Activated CD8-positive, alpha-beta memory T cell treated with anti-CD3 and anti-CD28 coated beads, Interleukin-2, amount 10 ng/mL, durations not matched to agents 7 days and 5 days (primary cell): ENCODE measurements around the gene COL26A1. TPM values are rescaled to one million over a fixed set of nuclear protein-coding genes. Genes with fewer than 3 reads are reported as not detected.

Source experiments
- ATAC-seq: fragments of 150-1000 bp; cut with Tn5 transposase; one replicate; pipeline ENCODE4 v1.10.0; 2021; ENCODE audit warnings: moderate library complexity
- CTCF ChIA-PET: fragments of 350-600 bp; sonication (Branson Sonifier 250); formaldehyde crosslinking; loops from one replicate; lab custom pipeline; 2021; ENCODE audit warnings: antibody characterized with exemption; lab: Charles Lee
- DNase-seq: peaks from one replicate; pipeline ENCODE4 v3.0.0-alpha.2; 2020
- H3K27ac Mint-ChIP-seq: one replicate; pipeline ENCODE4 v1.8.0; 2021; ENCODE audit warnings: mild to moderate bottlenecking, mixed read lengths
- H3K27me3 Mint-ChIP-seq: one replicate; pipeline ENCODE4 v1.8.0; 2021; ENCODE audit warnings: mixed read lengths
- H3K36me3 Mint-ChIP-seq: one replicate; pipeline ENCODE4 v1.8.0; 2021; ENCODE audit warnings: mild to moderate bottlenecking, mixed read lengths
- H3K4me1 Mint-ChIP-seq: one replicate; pipeline ENCODE4 v1.8.0; 2021; ENCODE audit warnings: mixed read lengths
- H3K4me3 Mint-ChIP-seq: one replicate; pipeline ENCODE4 v1.8.0; 2021; ENCODE audit warnings: mild to moderate bottlenecking, moderate library complexity, mixed read lengths
- H3K9me3 Mint-ChIP-seq: one replicate; pipeline ENCODE4 v1.8.0; 2022; ENCODE audit warnings: low read depth, mixed read lengths
- total RNA-seq, 2 experiments: library from RNA; stranded (reverse); gene quantifications; one replicate each; pipeline ENCODE4 v1.2.3, GENCODE V29; 2021

Gene COL26A1
- total RNA-seq, 2 experiments from 2014 or later = not detected

DNA sequence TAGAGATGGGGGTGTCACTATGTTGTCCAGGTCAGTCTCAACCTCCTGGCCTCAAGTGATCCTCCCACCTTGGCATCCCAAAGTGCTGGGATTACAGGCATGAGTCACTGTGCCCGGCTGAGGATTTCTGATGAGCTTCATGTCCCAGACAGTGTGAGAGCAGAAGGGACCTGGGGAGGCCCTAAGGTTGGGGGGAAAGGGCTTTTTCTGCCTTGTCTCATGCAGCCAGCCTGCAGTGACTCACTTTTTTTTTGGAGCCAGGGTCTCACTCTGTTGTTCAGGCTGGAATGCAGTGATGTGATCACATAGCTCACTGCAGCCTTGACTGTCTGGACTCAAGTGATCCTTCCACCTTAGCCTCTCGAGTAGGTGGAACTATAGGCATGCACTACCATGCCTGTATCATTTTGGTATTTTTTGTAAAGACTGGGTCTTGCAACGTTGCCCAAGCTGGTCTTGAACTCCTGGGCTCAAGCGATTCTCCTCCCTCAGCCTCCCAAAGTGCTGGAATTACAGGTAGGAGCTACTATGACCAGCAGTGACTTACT is 14.6 kb downstream of the COL26A1 start:
- Mint-ChIP-seq H3K4me3 (no peak overlapping the region), H3K4me1 (no peaks in the 10 kb centered on the region), H3K9me3 (no peaks in the 10 kb centered on the region), H3K27ac (no peak overlapping the region), H3K36me3 (no peaks in the 10 kb centered on the region), H3K27me3 (peaks cover 21% of the 10 kb centered on the region)
- DNase-seq (no peak), ATAC-seq (no peak)
- CTCF ChIA-PET = no interaction called here

GRCh38 chr7:101378751-101379174 is 16.1 kb downstream of the COL26A1 start:
- CTCF ChIA-PET = no interaction called here

DNA sequence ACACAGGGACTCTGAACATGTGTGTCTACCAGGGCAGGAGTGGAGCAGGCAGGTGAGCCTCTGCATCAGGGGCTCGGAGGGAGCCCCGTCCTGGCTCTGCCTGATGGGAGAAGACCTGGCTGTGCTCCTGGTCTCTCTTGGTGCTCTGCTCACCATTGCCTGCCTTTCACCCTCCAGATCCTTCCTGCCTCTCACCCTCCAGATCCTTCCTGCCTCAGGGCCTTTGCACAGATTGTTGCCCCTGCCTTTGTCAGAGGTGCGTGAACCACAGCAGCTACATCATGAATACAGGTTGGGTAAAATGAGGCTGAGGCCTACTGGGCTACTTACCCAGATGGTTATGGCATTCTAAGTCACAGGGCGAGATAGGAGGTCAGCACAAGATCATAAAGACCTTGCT is 16.6 kb downstream of the COL26A1 start:
- H3K4me1 Mint-ChIP-seq = no peaks in the 10 kb centered on the region
- no peak overlapping the region for H3K27ac Mint-ChIP-seq
- ATAC-seq (no peak), DNase-seq (no peak)
- H3K36me3 Mint-ChIP-seq = no peaks in the 10 kb centered on the region
- peaks cover 14% of the 10 kb centered on the region for H3K27me3 Mint-ChIP-seq
- no peak overlapping the region for H3K4me3 Mint-ChIP-seq
- CTCF ChIA-PET = no interaction called here
- no peaks in the 10 kb centered on the region for H3K9me3 Mint-ChIP-seq

More at GRCh38 chr7:101378751-101379174, 16.1 kb downstream of the COL26A1 start:
- ATAC-seq (no peak), DNase-seq (no peak)
- Mint-ChIP-seq H3K27me3 (peaks cover 15% of the 10 kb centered on the region), H3K36me3 (no peaks in the 10 kb centered on the region), H3K4me1 (no peaks in the 10 kb centered on the region), H3K27ac (no peak overlapping the region), H3K4me3 (no peak overlapping the region), H3K9me3 (no peaks in the 10 kb centered on the region)

GRCh38 chr7:101381549-101382111 is 19.0 kb downstream of the COL26A1 start:
- H3K36me3 Mint-ChIP-seq = no peaks in the 10 kb centered on the region
- H3K27ac Mint-ChIP-seq = no peak overlapping the region
- ATAC-seq (no peak), DNase-seq (no peak)
- H3K4me1 Mint-ChIP-seq = peaks cover 2% of the 10 kb centered on the region
- no peaks in the 10 kb centered on the region for H3K9me3 Mint-ChIP-seq
- peaks cover 17% of the 10 kb centered on the region for H3K27me3 Mint-ChIP-seq
- CTCF ChIA-PET = no interaction called here
- H3K4me3 Mint-ChIP-seq = no peak overlapping the region

- no peaks in the 10 kb centered on the region for H3K9me3 Mint-ChIP-seq
- H3K27ac Mint-ChIP-seq = no peak overlapping the region
- CTCF ChIA-PET = interaction anchor here (1.3 to 1.5 kb wide), 2 partner anchors 18 to 29 kb away, joined by 3 to 4 read pairs; no protein-coding TSS in a partner anchor
- peaks cover 6% of the 10 kb centered on the region for H3K4me1 Mint-ChIP-seq
- ATAC-seq (no peak), DNase-seq (no peak)
- H3K27me3 Mint-ChIP-seq = peaks cover 22% of the 10 kb centered on the region
- H3K4me3 Mint-ChIP-seq = no peak overlapping the region
- no peaks in the 10 kb centered on the region for H3K36me3 Mint-ChIP-seq
Observed at GRCh38 chr7:101382937-101383336, 20.3 kb downstream of the COL26A1 start.

DNA sequence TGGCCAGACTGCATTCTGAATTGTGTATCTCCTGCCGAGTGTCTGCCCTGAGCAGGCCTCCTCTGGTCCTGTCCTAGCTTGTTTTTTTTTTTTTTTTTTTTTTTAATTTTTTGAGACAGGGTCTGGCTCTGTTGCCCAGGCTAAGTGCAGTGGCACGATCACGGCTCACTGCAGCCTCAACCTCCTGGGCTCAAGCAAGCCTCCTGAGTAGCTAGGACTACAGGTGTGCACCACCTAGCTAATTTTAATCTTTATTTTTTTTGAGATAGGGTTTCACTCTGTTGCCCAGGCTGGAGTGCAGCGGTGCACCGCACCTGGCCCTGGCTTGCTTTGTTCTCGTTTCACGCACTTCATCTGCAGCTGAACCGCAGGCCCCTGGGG is 23.5 kb downstream of the COL26A1 start:
- DNase-seq (no peak), ATAC-seq (no peak)
- Mint-ChIP-seq H3K27ac (no peak overlapping the region), H3K36me3 (no peaks in the 10 kb centered on the region), H3K4me1 (peaks cover 19% of the 10 kb centered on the region), H3K4me3 (no peak overlapping the region), H3K9me3 (no peaks in the 10 kb centered on the region), H3K27me3 (peaks cover 25% of the 10 kb centered on the region)
- CTCF ChIA-PET = interaction anchor here (1.7 kb wide), 1 partner anchor 22 kb away, joined by 7 read pairs; no protein-coding TSS in a partner anchor

DNA sequence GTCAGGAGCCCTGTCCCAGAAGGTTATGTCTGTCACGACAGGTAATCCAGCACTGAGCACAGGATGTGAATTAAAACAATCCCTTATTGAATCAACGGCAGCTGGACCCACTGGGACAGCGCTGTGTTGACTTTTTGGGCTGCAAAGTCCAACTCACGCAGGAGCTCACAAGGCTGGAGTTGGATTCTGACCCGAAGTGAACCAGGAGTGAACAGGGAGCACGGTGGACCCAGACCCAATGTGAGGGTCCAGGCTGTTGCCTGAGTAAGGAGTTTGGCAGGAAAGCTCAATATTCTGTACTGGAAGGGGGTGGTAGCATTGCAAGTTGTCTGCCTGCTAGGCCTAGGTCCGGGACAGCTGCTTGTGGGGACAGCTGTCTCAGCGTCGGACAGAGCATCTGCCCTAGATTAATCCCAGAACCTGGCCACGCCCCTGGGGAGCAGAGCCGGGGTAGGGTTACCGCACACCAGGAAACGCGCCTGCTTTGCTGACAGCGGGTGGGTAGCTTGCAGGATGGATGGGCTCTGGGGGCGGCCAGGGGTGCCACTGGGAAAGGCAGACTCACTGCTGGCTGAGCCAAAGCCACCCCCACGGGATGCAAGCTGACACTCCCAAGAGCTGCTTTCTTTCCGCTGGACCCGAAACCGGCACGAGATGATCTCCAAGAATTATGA is 24.0 kb downstream of the COL26A1 start:
- Mint-ChIP-seq H3K27me3 (peaks cover 22% of the 10 kb centered on the region), H3K27ac (no peak overlapping the region), H3K9me3 (no peaks in the 10 kb centered on the region), H3K4me1 (peaks cover 21% of the 10 kb centered on the region), H3K36me3 (no peaks in the 10 kb centered on the region), H3K4me3 (no peak overlapping the region)
- no peak for DNase-seq
- no peak for ATAC-seq
- CTCF ChIA-PET = interaction anchor here (1.7 kb wide), 1 partner anchor 23 kb away, joined by 7 read pairs; no protein-coding TSS in a partner anchor

- no peaks in the 10 kb centered on the region for H3K9me3 Mint-ChIP-seq
- H3K4me1 Mint-ChIP-seq = peaks cover 25% of the 10 kb centered on the region
- H3K27ac Mint-ChIP-seq = peak overlapping the region; percentile 71
- no peak overlapping the region for H3K4me3 Mint-ChIP-seq
- ATAC-seq = peak; percentile 88
- H3K27me3 Mint-ChIP-seq = peaks cover 20% of the 10 kb centered on the region
- CTCF ChIA-PET = interaction anchor here (1.4 to 2.2 kb wide), 4 partner anchors 18 to 76 kb away, joined by 3 to 10 read pairs (median 7); no protein-coding TSS in a partner anchor
- peak; percentile 81 for DNase-seq
- no peaks in the 10 kb centered on the region for H3K36me3 Mint-ChIP-seq
Observed at GRCh38 chr7:101390901-101391301, 28.2 kb downstream of the COL26A1 start.

GRCh38 chr7:101391991-101392390 is 29.3 kb downstream of the COL26A1 start:
- Mint-ChIP-seq H3K4me3 (no peak overlapping the region), H3K36me3 (no peaks in the 10 kb centered on the region), H3K27ac (no peak overlapping the region), H3K27me3 (peaks cover 15% of the 10 kb centered on the region), H3K9me3 (no peaks in the 10 kb centered on the region), H3K4me1 (peaks cover 20% of the 10 kb centered on the region)
- CTCF ChIA-PET = interaction anchor here (1.5 kb wide), 1 partner anchor 19 kb away, joined by 8 read pairs; no protein-coding TSS in a partner anchor
- no peak for ATAC-seq
- no peak for DNase-seq

GRCh38 chr7:101393865-101394264 is 31.2 kb downstream of the COL26A1 start:
- CTCF ChIA-PET = interaction anchor here (2.4 kb wide), 1 partner anchor 18 kb away, joined by 10 read pairs; no protein-coding TSS in a partner anchor
- Mint-ChIP-seq H3K36me3 (no peaks in the 10 kb centered on the region), H3K4me3 (no peak overlapping the region), H3K27ac (no peak overlapping the region), H3K9me3 (no peaks in the 10 kb centered on the region), H3K27me3 (peaks cover 20% of the 10 kb centered on the region), H3K4me1 (peaks cover 17% of the 10 kb centered on the region)
- ATAC-seq (no peak), DNase-seq (no peak)

- CTCF ChIA-PET = interaction anchor here (0.5 to 2.4 kb wide), 3 partner anchors 17 to 105 kb away, joined by 3 to 10 read pairs (median 3); no protein-coding TSS in a partner anchor
- ATAC-seq = no peak
- H3K36me3 Mint-ChIP-seq = no peaks in the 10 kb centered on the region
- DNase-seq = no peak
- H3K27ac Mint-ChIP-seq = no peak overlapping the region
- H3K4me1 Mint-ChIP-seq = peaks cover 14% of the 10 kb centered on the region
- H3K4me3 Mint-ChIP-seq = no peak overlapping the region
- no peaks in the 10 kb centered on the region for H3K9me3 Mint-ChIP-seq
- H3K27me3 Mint-ChIP-seq = peaks cover 20% of the 10 kb centered on the region
Observed at GRCh38 chr7:101395376-101395775, 32.7 kb downstream of the COL26A1 start.

GRCh38 chr7:101397243-101397642 is 34.6 kb downstream of the COL26A1 start:
- CTCF ChIA-PET = interaction anchor here (1.7 kb wide), 1 partner anchor 14 kb away, joined by 8 read pairs; no protein-coding TSS in a partner anchor
- DNase-seq (no peak), ATAC-seq (no peak)
- H3K27me3 Mint-ChIP-seq = peaks cover 16% of the 10 kb centered on the region
- H3K4me3 Mint-ChIP-seq = no peak overlapping the region
- no peaks in the 10 kb centered on the region for H3K9me3 Mint-ChIP-seq
- H3K36me3 Mint-ChIP-seq = no peaks in the 10 kb centered on the region
- no peak overlapping the region for H3K27ac Mint-ChIP-seq
- no peaks in the 10 kb centered on the region for H3K4me1 Mint-ChIP-seq

DNA sequence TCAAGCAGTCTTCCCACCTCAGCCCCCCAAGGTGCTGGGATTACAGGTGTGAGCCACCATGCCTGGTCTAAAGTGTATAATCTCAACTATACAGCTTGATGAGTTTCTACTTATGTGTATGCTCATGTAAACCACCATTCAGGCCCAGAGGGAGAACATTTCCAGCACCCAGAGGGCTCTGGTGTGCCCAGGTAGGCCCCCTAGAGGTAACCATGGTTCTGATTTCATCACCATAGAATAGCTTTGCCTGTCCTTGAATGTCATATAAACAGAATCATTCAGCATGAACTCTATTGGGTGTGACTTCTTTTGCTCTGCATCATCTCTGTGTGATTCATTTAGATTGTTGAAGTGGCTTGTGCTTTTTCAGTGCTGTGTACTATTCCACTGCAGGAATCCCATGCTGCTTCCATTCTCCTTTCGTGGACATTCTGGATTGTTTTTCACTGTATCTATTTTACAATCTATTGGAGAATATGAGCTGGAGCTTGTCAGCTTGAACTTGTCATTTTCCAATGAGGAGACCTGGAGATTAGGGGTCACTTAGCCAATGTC is 35.2 kb downstream of the COL26A1 start:
- Mint-ChIP-seq H3K27ac (no peak overlapping the region), H3K36me3 (no peaks in the 10 kb centered on the region), H3K4me1 (no peaks in the 10 kb centered on the region), H3K4me3 (no peak overlapping the region), H3K27me3 (peaks cover 16% of the 10 kb centered on the region), H3K9me3 (no peaks in the 10 kb centered on the region)
- ATAC-seq (no peak), DNase-seq (no peak)
- CTCF ChIA-PET = interaction anchor here (1.7 kb wide), 1 partner anchor 13 kb away, joined by 8 read pairs; no protein-coding TSS in a partner anchor
